Effector memory CD8-positive, alpha-beta T cell (primary cell): ENCODE data around the gene LBHD1.
A peak's percentile ranks its signal among the peaks of the same experiment; 100 is the strongest.

Source experiments
- ATAC-seq: fragments of 150-1000 bp; cut with Tn5 transposase; replicated peaks from 2 replicates; pipeline ENCODE4 v1.10.0; 2021; ENCODE audit warnings: mild to moderate bottlenecking, moderate library complexity
- DNase-seq, 3 experiments: peaks; one replicate each; pipeline ENCODE4 v3.0.0; 2021
- H3K27ac Mint-ChIP-seq, 2 donors: one replicate each; pipeline ENCODE4 v1.8.0; 2022; ENCODE audit warnings: mild to moderate bottlenecking in 2 of 2, mixed read lengths in 2 of 2, moderate library complexity in 2 of 2
- H3K27me3 Mint-ChIP-seq, 2 donors: one replicate each; pipeline ENCODE4 v1.8.0; 2022; ENCODE audit warnings: mixed read lengths in 2 of 2
- H3K36me3 Mint-ChIP-seq: one replicate; pipeline ENCODE4 v1.8.0; 2022; ENCODE audit warnings: mild to moderate bottlenecking, moderate library complexity, mixed read lengths; ENCODE audit not compliant: insufficient read depth
- H3K4me1 Mint-ChIP-seq, 2 donors: one replicate each; pipeline ENCODE4 v1.8.0; 2022; ENCODE audit warnings: low read depth in 2 of 2, mixed read lengths in 2 of 2
- H3K4me3 Mint-ChIP-seq, 2 donors: one replicate each; pipeline ENCODE4 v1.8.0; 2022; ENCODE audit warnings: mild to moderate bottlenecking in 2 of 2, mixed read lengths in 2 of 2, moderate library complexity in 2 of 2
- H3K9me3 Mint-ChIP-seq, 2 donors: one replicate each; pipeline ENCODE4 v1.8.0; 2022; ENCODE audit warnings: mixed read lengths in 2 of 2

Gene LBHD1

GRCh38 chr11:62613291-62613778, 58.7 kb downstream of the LBHD1 start:
- DNase-seq (no peak), ATAC-seq (no peak)
- Mint-ChIP-seq H3K4me3 (peak overlapping the region; percentile 59), H3K27me3 (no peaks in the 10 kb centered on the region), H3K27ac (peak overlapping the region; percentile 79 to 88), H3K9me3 (no peaks in the 10 kb centered on the region), H3K4me1 (peaks cover 32 to 53% of the 10 kb centered on the region in 2 donors), H3K36me3 (peaks cover 31% of the 10 kb centered on the region)
